Kidney capillary endothelial cell (primary cell): Measurements from ENCODE around the gene KREMEN1.

Experiments used
- DNase-seq: peaks from one replicate; pipeline ENCODE4 v3.0.0-alpha.2; 2018; ENCODE audit warnings: low spot score

Gene KREMEN1

GRCh38 chr22:29184849-29185490, 112.1 kb downstream of the KREMEN1 start:
- DNase-seq: no peak

- no peak for DNase-seq
Measured at GRCh38 chr22:29186302-29186701, 113.5 kb downstream of the KREMEN1 start.

DNA sequence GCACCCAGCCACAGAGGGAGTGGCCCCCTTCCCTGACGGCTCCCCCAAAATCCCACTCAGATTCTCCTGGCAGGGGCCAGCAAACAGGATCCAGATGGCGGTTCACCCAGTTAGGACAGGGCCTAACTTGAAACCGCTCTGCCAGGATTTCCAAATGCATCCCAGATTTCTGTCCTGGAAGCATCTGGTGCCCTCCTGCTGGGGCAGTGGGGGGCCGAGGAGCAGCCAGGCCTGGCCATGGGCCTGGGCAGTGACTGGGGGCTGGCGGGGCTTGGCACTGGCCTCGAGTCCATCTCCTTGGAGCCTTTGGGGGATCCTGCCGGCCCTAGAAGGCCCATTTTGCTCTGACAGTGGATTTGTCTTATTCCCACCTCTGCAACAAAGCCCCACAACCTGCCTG, 115.0 kb downstream of the KREMEN1 start:
- DNase-seq: no peak

GRCh38 chr22:29190051-29190450, 117.2 kb downstream of the KREMEN1 start:
- no peak for DNase-seq

- no peak for DNase-seq
Measured at GRCh38 chr22:29190918-29191317, 118.1 kb downstream of the KREMEN1 start.

DNA sequence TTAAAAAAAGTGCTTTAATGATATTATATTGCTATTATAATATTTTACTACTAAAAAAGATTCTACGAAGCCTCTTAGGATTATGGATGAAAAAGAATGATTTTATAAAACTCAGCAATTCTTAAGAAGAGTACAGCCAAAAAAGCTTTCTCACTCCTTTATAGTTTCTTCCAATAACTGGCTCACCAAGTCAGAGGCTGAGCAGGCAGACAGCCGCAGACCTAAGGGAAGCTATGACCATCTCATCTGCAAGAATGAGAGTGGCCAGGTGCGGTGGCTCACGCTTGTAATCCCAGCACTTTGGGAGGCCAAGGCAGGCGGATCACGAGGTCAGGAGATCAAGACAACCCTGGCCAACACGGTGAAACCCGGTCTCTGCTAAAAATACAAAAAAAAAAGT, 120.2 kb downstream of the KREMEN1 start:
- DNase-seq: no peak

- no peak for DNase-seq
Measured at GRCh38 chr22:29194184-29194583, 121.3 kb downstream of the KREMEN1 start.

GRCh38 chr22:29195118-29195963, 122.5 kb downstream of the KREMEN1 start:
- no peak for DNase-seq

- DNase-seq: no peak
Measured at GRCh38 chr22:29195964-29196666, 123.3 kb downstream of the KREMEN1 start.

DNA sequence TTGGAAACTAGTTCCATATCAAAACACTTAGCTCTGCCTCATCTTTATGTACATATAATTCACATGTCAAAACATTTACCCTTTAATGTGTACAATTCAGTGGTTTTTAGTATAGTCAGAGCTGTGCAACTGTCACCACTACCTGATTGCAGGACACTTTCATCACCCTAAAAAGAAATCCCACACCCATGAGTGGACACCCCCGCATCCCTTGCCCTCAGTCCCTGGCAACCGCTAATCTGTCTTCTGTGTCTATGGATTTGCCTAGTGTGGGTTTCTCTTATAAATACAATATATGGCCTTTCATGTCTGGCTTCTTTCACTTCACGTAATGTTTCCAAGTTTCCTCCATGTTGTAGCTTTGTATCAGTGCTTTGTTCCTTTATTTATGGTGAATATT, 124.3 kb downstream of the KREMEN1 start:
- DNase-seq: no peak

- no peak for DNase-seq
Measured at GRCh38 chr22:29198240-29198639, 125.4 kb downstream of the KREMEN1 start.

GRCh38 chr22:29199702-29200400, 127.0 kb downstream of the KREMEN1 start:
- no peak for DNase-seq

DNA sequence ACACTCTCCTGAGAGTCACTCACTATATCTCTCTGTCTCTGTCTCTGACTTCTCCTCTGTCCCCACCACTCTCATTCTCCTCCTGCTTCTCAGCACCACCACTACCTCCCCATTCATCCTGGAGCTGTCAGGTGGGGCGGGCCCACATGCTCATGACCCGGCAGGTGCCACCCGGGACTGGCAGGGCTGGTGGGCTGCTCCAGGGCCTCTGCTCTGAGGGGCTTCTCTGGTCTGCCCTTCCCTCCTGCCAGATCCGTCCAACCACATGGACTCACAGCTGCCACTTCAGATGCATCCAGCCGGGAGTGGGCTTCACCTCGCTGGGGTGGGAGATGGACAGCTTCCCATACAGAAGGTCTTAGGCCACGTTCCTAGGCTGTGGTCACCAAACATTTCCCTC, 128.1 kb downstream of the KREMEN1 start:
- no peak for DNase-seq

DNA sequence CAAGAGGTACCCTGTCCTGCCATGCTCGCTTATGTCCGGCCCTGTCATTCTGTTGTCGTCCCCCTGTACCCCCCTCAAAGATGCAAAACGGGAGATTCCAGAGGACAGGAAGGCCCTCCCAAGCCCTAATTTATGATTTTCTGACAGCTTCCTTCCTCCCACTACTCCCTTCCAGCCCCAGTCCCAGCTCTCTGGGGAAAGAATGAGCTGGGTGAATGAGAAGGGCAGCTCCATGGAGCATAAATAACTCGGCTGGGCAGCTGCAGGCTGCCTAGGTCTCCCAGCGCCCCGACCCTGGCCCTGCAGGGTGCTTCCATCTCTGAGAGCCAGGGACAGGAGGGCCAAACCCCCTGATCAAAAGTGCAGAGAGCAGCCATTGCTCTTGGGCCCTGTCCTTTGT, 128.9 kb downstream of the KREMEN1 start:
- peak; percentile 22 for DNase-seq

GRCh38 chr22:29202212-29203192, 129.7 kb downstream of the KREMEN1 start:
- peak; percentile 47 for DNase-seq

GRCh38 chr22:29203488-29204454, 130.9 kb downstream of the KREMEN1 start:
- no peak for DNase-seq

DNA sequence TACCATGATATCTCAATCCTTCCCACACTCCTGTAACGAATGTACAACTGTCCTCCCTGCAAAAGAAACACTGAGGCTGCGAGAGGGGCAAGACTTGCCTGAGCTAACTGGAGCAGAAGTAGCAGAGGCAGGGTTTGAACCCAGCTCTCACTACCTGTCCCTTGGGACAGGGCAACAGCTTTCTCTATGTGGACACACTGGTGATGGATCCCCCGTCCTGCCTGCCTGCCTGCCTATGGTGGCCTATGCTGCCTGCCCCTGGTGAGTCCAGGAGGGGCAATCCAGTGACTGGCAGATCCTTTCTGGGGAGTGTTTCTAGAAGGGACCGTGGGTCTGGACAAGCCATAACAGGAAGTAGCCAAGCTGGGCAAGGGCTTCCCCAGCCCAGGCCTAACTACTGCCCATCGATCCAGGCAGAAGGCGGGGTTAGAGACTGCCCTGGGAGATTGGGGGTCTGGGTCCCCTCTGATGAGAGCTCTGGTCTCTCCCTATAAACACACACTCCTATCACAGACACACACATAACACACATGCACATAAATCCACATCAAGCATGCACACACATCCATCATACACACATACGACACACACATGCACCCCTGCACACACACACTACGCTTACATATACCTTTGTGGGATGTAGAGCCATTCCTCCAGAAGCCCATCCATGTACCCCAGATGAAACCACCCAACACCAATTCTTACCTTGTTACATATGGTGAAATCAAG, 131.8 kb downstream of the KREMEN1 start:
- DNase-seq: no peak

GRCh38 chr22:29205252-29205593, 132.4 kb downstream of the KREMEN1 start:
- DNase-seq: no peak
